ENCODE measurements around the gene CCT3.
A peak's percentile ranks its signal among the peaks of the same experiment; 100 is the strongest.

The CCT3 gene

DNA sequence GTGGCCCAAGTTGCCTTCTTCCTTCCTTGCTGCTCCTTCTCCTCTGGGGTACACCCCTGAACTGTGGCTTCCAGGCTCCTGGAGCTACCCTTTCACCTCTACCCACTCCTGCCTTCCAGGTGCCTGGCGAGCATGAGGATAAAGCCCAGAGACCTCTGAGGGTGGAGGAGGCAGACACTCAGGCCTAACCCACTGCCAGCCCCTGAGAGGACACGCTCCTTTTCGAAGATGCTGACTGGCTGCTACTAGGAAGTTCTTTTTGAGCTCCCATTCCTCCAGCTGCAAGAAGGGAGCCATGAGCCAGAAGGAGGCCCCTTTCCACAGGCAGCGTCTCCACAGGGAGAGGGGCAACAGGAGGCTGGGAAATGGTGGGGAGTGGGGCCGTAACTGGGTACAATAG, 46.6 kb upstream of the CCT3 start:
- WGBS (ENCODE audit: extremely low coverage, insufficient coverage, low lambda C conversion rate) = no CpG with 5 or more reads among the region's 5 CpGs
- Histone ChIP-seq H2BK15ac (replicated peaks; ENCODE audit: low read depth) (no peak overlapping the region), H3K79me2 (ENCODE audit: control insufficient read depth, insufficient read depth, low read length) (no peaks in the 10 kb centered on the region), H3K79me1 (ENCODE audit: low read length) (no peaks in the 10 kb centered on the region), H3K56ac (ENCODE audit: low read length) (no peak overlapping the region), H3K4me2 (ENCODE audit: low read length) (no peak overlapping the region), H3K27me3 (ENCODE audit: insufficient read depth, low read length, poor library complexity) (no peaks in the 10 kb centered on the region), H2BK120ac (ENCODE audit: low read depth, low read length) (no peak overlapping the region), H3K4me1 (ENCODE audit: control insufficient read depth, low read depth, low read length) (peaks cover 5% of the 10 kb centered on the region), H4K5ac (ENCODE audit: low read length) (no peak overlapping the region), H3K27ac (ENCODE audit: low read depth, low read length) (no peak overlapping the region), H3K4ac (ENCODE audit: low read depth, low read length) (no peak overlapping the region), H3K23ac (ENCODE audit: low read length) (no peak overlapping the region), H3K18ac (ENCODE audit: low read length) (no peak overlapping the region), H3K36me3 (ENCODE audit: control insufficient read depth, insufficient read depth, low read length) (no peaks in the 10 kb centered on the region), H3K4me3 (ENCODE audit: low read length) (no peak overlapping the region), H2AK5ac (ENCODE audit: low read length) (no peak overlapping the region), H2BK5ac (ENCODE audit: low read length) (no peak overlapping the region), H3K9ac (ENCODE audit: low read length) (no peak overlapping the region), H4K8ac (ENCODE audit: low read depth, low read length) (no peak overlapping the region)
- no peak for DNase-seq

DNA sequence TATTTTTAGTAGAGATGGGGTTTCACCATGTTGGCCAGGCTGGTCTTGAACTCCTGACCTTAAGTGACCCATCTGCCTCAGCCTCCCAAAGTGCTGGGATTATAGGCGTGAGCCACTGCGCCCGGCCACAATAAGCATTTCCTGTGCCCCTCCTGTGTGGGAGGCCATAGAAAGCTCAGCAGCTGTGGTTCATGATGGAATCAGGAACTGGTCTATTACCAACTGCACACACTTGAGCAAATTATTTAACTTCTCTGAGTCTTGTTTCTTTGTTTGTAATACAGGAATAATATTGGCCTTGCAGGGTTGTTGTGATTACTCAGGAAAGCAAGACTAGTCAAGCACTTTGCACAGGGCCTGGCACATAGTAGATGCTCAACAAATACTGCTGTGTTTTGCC, 45.9 kb upstream of the CCT3 start:
- no peak overlapping the region for H3K56ac ChIP-seq (ENCODE audit: low read length)
- no peak overlapping the region for H2BK15ac ChIP-seq (replicated peaks; ENCODE audit: low read depth)
- no peak for DNase-seq
- H4K8ac ChIP-seq (ENCODE audit: low read depth, low read length) = no peak overlapping the region
- H3K23ac ChIP-seq (ENCODE audit: low read length) = no peak overlapping the region
- H3K4ac ChIP-seq (ENCODE audit: low read depth, low read length) = no peak overlapping the region
- no peaks in the 10 kb centered on the region for H3K27me3 ChIP-seq (ENCODE audit: insufficient read depth, low read length, poor library complexity)
- H3K4me2 ChIP-seq (ENCODE audit: low read length) = no peak overlapping the region
- H2BK5ac ChIP-seq (ENCODE audit: low read length) = no peak overlapping the region
- no peak overlapping the region for H3K27ac ChIP-seq (ENCODE audit: low read depth, low read length)
- no peak overlapping the region for H2AK5ac ChIP-seq (ENCODE audit: low read length)
- H4K5ac ChIP-seq (ENCODE audit: low read length) = no peak overlapping the region
- no peak overlapping the region for H3K4me3 ChIP-seq (ENCODE audit: low read length)
- WGBS (ENCODE audit: extremely low coverage, insufficient coverage, low lambda C conversion rate) = no CpG with 5 or more reads among the region's 3 CpGs
- no peak overlapping the region for H3K9ac ChIP-seq (ENCODE audit: low read length)
- no peak overlapping the region for H2BK120ac ChIP-seq (ENCODE audit: low read depth, low read length)
- no peak overlapping the region for H3K18ac ChIP-seq (ENCODE audit: low read length)
- H3K79me2 ChIP-seq (ENCODE audit: control insufficient read depth, insufficient read depth, low read length) = no peaks in the 10 kb centered on the region
- H3K79me1 ChIP-seq (ENCODE audit: low read length) = no peaks in the 10 kb centered on the region
- peaks cover 5% of the 10 kb centered on the region for H3K4me1 ChIP-seq (ENCODE audit: control insufficient read depth, low read depth, low read length)
- H3K36me3 ChIP-seq (ENCODE audit: control insufficient read depth, insufficient read depth, low read length) = no peaks in the 10 kb centered on the region

DNA sequence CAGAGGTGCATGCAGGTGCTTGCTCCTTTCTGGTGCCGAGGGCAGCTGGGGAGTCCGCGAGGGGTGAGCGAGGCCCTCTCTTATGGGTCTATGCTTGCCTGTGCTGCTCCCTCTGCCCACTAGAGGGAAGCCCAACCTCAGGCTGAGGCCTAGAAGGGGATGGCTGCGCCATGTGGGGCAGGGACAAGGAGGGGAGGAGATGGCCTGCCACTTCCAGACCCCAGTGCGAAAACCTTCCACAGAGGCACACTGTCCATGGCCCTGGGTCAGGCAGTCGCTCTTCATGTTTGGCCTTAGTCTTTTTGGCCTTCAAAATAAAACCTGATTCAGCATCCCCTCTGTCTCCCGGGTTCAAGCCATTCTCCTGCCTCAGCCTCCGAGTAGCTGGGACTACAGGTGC, 44.9 kb upstream of the CCT3 start:
- H2BK120ac ChIP-seq (ENCODE audit: low read depth, low read length) = no peak overlapping the region
- no peak overlapping the region for H3K9ac ChIP-seq (ENCODE audit: low read length)
- H3K4me3 ChIP-seq (ENCODE audit: low read length) = no peak overlapping the region
- H4K5ac ChIP-seq (ENCODE audit: low read length) = no peak overlapping the region
- H4K8ac ChIP-seq (ENCODE audit: low read depth, low read length) = no peak overlapping the region
- peak; percentile 88 for DNase-seq
- no peaks in the 10 kb centered on the region for H3K79me1 ChIP-seq (ENCODE audit: low read length)
- H3K4me2 ChIP-seq (ENCODE audit: low read length) = no peak overlapping the region
- H3K27me3 ChIP-seq (ENCODE audit: insufficient read depth, low read length, poor library complexity) = no peaks in the 10 kb centered on the region
- H3K18ac ChIP-seq (ENCODE audit: low read length) = no peak overlapping the region
- no peaks in the 10 kb centered on the region for H3K36me3 ChIP-seq (ENCODE audit: control insufficient read depth, insufficient read depth, low read length)
- H3K79me2 ChIP-seq (ENCODE audit: control insufficient read depth, insufficient read depth, low read length) = no peaks in the 10 kb centered on the region
- H3K4ac ChIP-seq (ENCODE audit: low read depth, low read length) = no peak overlapping the region
- H2AK5ac ChIP-seq (ENCODE audit: low read length) = no peak overlapping the region
- WGBS (ENCODE audit: extremely low coverage, insufficient coverage, low lambda C conversion rate) = no CpG with 5 or more reads among the region's 9 CpGs
- H3K27ac ChIP-seq (ENCODE audit: low read depth, low read length) = no peak overlapping the region
- H3K56ac ChIP-seq (ENCODE audit: low read length) = no peak overlapping the region
- H2BK15ac ChIP-seq (replicated peaks; ENCODE audit: low read depth) = no peak overlapping the region
- H3K4me1 ChIP-seq (ENCODE audit: control insufficient read depth, low read depth, low read length) = peaks cover 7% of the 10 kb centered on the region
- no peak overlapping the region for H3K23ac ChIP-seq (ENCODE audit: low read length)
- no peak overlapping the region for H2BK5ac ChIP-seq (ENCODE audit: low read length)

DNA sequence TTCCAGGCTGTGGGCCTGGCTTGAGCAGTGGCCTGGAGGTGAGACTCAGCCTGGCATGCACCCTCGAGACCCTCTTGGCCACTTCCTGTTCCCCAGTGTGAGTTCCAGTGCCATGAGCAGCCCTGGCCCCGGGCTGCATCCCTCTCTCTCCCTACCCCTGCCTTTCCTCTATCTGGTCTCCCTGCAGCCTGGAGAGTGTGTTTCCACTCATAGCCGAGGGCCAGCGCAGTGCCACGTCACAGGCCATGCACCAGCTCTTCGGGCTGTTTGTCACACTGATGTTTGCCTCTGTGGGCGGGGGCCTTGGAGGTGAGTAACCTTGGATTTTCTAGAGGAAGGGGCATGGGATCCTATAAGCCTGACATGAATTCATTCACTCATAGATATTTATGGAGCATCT, 44.5 kb upstream of the CCT3 start:
- peaks cover 7% of the 10 kb centered on the region for H3K4me1 ChIP-seq (ENCODE audit: control insufficient read depth, low read depth, low read length)
- no peaks in the 10 kb centered on the region for H3K79me1 ChIP-seq (ENCODE audit: low read length)
- no peak overlapping the region for H3K4me2 ChIP-seq (ENCODE audit: low read length)
- no peak overlapping the region for H4K8ac ChIP-seq (ENCODE audit: low read depth, low read length)
- H3K56ac ChIP-seq (ENCODE audit: low read length) = no peak overlapping the region
- H3K9ac ChIP-seq (ENCODE audit: low read length) = no peak overlapping the region
- no peak overlapping the region for H2BK15ac ChIP-seq (replicated peaks; ENCODE audit: low read depth)
- H3K4ac ChIP-seq (ENCODE audit: low read depth, low read length) = no peak overlapping the region
- no peak overlapping the region for H3K27ac ChIP-seq (ENCODE audit: low read depth, low read length)
- no peaks in the 10 kb centered on the region for H3K36me3 ChIP-seq (ENCODE audit: control insufficient read depth, insufficient read depth, low read length)
- H2BK120ac ChIP-seq (ENCODE audit: low read depth, low read length) = no peak overlapping the region
- no peak for DNase-seq
- no peak overlapping the region for H3K18ac ChIP-seq (ENCODE audit: low read length)
- no peak overlapping the region for H3K4me3 ChIP-seq (ENCODE audit: low read length)
- no peak overlapping the region for H2BK5ac ChIP-seq (ENCODE audit: low read length)
- H3K79me2 ChIP-seq (ENCODE audit: control insufficient read depth, insufficient read depth, low read length) = no peaks in the 10 kb centered on the region
- H4K5ac ChIP-seq (ENCODE audit: low read length) = no peak overlapping the region
- WGBS (ENCODE audit: extremely low coverage, insufficient coverage, low lambda C conversion rate) = no CpG with 5 or more reads among the region's 7 CpGs
- no peak overlapping the region for H3K23ac ChIP-seq (ENCODE audit: low read length)
- no peaks in the 10 kb centered on the region for H3K27me3 ChIP-seq (ENCODE audit: insufficient read depth, low read length, poor library complexity)
- H2AK5ac ChIP-seq (ENCODE audit: low read length) = no peak overlapping the region

DNA sequence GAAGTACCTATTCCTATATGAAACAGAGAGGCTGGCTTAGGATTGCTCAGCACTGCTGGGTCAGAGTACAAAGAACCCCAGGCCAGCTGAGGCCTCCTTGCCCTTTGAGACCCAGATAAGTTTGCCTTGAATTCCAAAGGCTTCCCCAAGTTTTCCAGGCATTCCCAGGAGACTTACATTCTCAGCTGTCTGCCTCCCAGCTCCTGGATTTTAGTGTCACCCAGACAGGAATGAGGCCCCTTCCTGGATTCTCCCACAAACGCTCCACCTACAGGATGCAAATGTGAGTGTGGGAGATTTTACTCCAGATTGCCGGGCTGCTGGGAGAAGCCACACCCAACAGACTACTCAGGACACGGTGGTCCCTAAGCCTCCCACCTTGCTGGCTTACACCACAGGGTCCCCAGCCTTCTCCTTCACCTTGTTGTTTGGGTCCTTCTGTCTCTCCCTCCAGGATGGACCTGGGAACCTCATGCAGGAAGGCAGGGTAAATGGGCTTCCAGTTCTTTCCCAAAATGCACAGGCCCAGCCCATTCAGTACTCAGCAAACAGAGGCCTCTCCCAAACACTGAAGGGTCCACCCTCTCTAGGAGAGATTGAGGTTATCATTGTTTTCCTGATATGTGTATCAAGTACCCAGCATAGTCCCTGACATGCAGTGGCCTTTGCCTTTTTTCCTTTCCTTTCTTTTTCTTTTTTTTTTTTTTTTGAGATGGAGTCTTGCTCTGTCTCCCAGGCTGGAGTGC, 41.5 kb upstream of the CCT3 start:
- no peaks in the 10 kb centered on the region for H3K79me2 ChIP-seq (ENCODE audit: control insufficient read depth, insufficient read depth, low read length)
- no peak overlapping the region for H4K5ac ChIP-seq (ENCODE audit: low read length)
- H3K79me1 ChIP-seq (ENCODE audit: low read length) = no peaks in the 10 kb centered on the region
- peak; percentile 91 for DNase-seq
- peak overlapping the region; percentile 65 for H3K56ac ChIP-seq (ENCODE audit: low read length)
- H3K18ac ChIP-seq (ENCODE audit: low read length) = no peak overlapping the region
- H3K23ac ChIP-seq (ENCODE audit: low read length) = no peak overlapping the region
- no peaks in the 10 kb centered on the region for H3K36me3 ChIP-seq (ENCODE audit: control insufficient read depth, insufficient read depth, low read length)
- H3K27ac ChIP-seq (ENCODE audit: low read depth, low read length) = no peak overlapping the region
- no peak overlapping the region for H2BK120ac ChIP-seq (ENCODE audit: low read depth, low read length)
- peaks cover 2% of the 10 kb centered on the region for H3K4me1 ChIP-seq (ENCODE audit: control insufficient read depth, low read depth, low read length)
- H3K4me3 ChIP-seq (ENCODE audit: low read length) = no peak overlapping the region
- no peak overlapping the region for H2BK5ac ChIP-seq (ENCODE audit: low read length)
- H3K4me2 ChIP-seq (ENCODE audit: low read length) = no peak overlapping the region
- H4K8ac ChIP-seq (ENCODE audit: low read depth, low read length) = no peak overlapping the region
- WGBS (ENCODE audit: extremely low coverage, insufficient coverage, low lambda C conversion rate) = no CpG with 5 or more reads among the region's 3 CpGs
- H3K27me3 ChIP-seq (ENCODE audit: insufficient read depth, low read length, poor library complexity) = no peaks in the 10 kb centered on the region
- no peak overlapping the region for H2AK5ac ChIP-seq (ENCODE audit: low read length)
- H3K4ac ChIP-seq (ENCODE audit: low read depth, low read length) = no peak overlapping the region
- H3K9ac ChIP-seq (ENCODE audit: low read length) = no peak overlapping the region
- H2BK15ac ChIP-seq (replicated peaks; ENCODE audit: low read depth) = no peak overlapping the region

DNA sequence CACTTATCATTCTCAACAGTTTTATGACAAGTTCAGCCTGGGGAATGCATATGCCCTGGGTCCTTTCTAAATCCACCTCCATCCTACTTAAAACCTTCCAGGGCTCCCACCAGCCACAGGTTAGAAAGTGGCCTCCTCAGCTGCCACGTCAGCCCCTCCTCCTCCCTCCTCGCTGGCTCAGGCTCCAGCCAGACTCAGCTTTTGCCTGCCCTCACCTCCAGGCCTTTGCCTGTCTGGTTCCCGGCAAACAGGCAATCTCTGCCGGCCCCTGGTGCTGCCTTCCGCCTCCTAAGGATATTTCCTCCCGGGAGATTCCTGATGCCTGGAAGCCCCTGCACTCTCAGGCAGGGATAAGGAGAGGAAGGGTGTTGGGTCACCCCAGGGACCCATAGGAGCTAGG, 40.5 kb upstream of the CCT3 start:
- Histone ChIP-seq H2AK5ac (ENCODE audit: low read length) (no peak overlapping the region), H3K79me1 (ENCODE audit: low read length) (no peaks in the 10 kb centered on the region), H3K23ac (ENCODE audit: low read length) (no peak overlapping the region), H3K4me1 (ENCODE audit: control insufficient read depth, low read depth, low read length) (peaks cover 2% of the 10 kb centered on the region), H3K79me2 (ENCODE audit: control insufficient read depth, insufficient read depth, low read length) (no peaks in the 10 kb centered on the region), H2BK5ac (ENCODE audit: low read length) (no peak overlapping the region), H3K18ac (ENCODE audit: low read length) (no peak overlapping the region), H4K5ac (ENCODE audit: low read length) (no peak overlapping the region), H3K4me3 (ENCODE audit: low read length) (no peak overlapping the region), H3K4ac (ENCODE audit: low read depth, low read length) (no peak overlapping the region), H3K56ac (ENCODE audit: low read length) (peak overlapping the region; percentile 42), H2BK15ac (replicated peaks; ENCODE audit: low read depth) (no peak overlapping the region), H4K8ac (ENCODE audit: low read depth, low read length) (no peak overlapping the region), H3K27ac (ENCODE audit: low read depth, low read length) (no peak overlapping the region), H3K36me3 (ENCODE audit: control insufficient read depth, insufficient read depth, low read length) (no peaks in the 10 kb centered on the region), H2BK120ac (ENCODE audit: low read depth, low read length) (no peak overlapping the region), H3K27me3 (ENCODE audit: insufficient read depth, low read length, poor library complexity) (no peaks in the 10 kb centered on the region), H3K4me2 (ENCODE audit: low read length) (no peak overlapping the region), H3K9ac (ENCODE audit: low read length) (no peak overlapping the region)
- DNase-seq = no peak
- no CpG with 5 or more reads among the region's 6 CpGs for WGBS (ENCODE audit: extremely low coverage, insufficient coverage, low lambda C conversion rate)
